Panc1 (cell line): ENCODE results near the gene UROS.

Experiments used
- CTCF ChIP-seq: fragments of 450-650 bp; IDR thresholded peaks from 2 replicates; pipeline ENCODE4 v1.5.1; 2017; ENCODE audit warnings: mild to moderate bottlenecking
- POLR2AphosphoS5 ChIP-seq: IDR thresholded peaks from 2 replicates; pipeline ENCODE4 v1.6.1; 2012; ENCODE audit warnings: mild to moderate bottlenecking, low read depth, low read length, moderate library complexity
- REST ChIP-seq, 2 experiments: IDR thresholded peaks; 2 replicates each; pipeline ENCODE4 v1.6.1; 2011 to 2012; ENCODE audit warnings: low read depth in 2 of 2, control low read depth in 1 of 2, low read length in 1 of 2, mild to moderate bottlenecking in 1 of 2, moderate library complexity in 1 of 2; ENCODE audit not compliant: insufficient read depth in 1 of 2
- SIN3A ChIP-seq: IDR thresholded peaks from 2 replicates; pipeline ENCODE4 v1.6.1; 2012; ENCODE audit warnings: low read depth, mild to moderate bottlenecking, low read length, moderate library complexity, borderline replicate concordance; ENCODE audit not compliant: insufficient read depth
- TCF7L2 ChIP-seq: IDR thresholded peaks from 2 replicates; pipeline ENCODE4 v1.6.1; 2011; ENCODE audit warnings: mild to moderate bottlenecking, low read depth, low read length, inconsistent platforms

- no peak for TF ChIP-seq CTCF
- TF ChIP-seq POLR2AphosphoS5 = no peak
- no peak for TF ChIP-seq TCF7L2
- no peak for TF ChIP-seq SIN3A
- TF ChIP-seq REST (IDR thresholded peaks at IDR 0.05; ENCODE audit: insufficient read depth in 1 of 2, low read depth in 2 of 2, low read length in 1 of 2) = no peak
Observed at GRCh38 chr10:125828311-125828710, 5.3 kb upstream of the UROS start.
